K562 (cell line): ENCODE data around the gene CD22. TPM values are rescaled to one million over a fixed set of nuclear protein-coding genes. Genes with fewer than 3 reads are reported as not detected.
"Not testable (repeated sequence)": the region's sequence is repeated elsewhere in the genome, so short reads cannot be mapped to it uniquely, and the experiment has no call there.

Source experiments
- ATAC-seq: fragments of 200-7000 bp; cut with Tn5 transposase; 3 replicates; pipeline ENCODE4 v1.9.1; 2020; ENCODE audit warnings: moderate library complexity
- BruUV-seq: library from RNA; stranded (reverse); fragments of 400-500 nt; replicated peaks from 2 replicates; lab custom pipeline; 2021; lab: Mats Ljungman, UMichigan
- CTCF ChIA-PET: fragments of 300-600 bp; formaldehyde crosslinking; extraction: SDS; loops from one replicate; lab custom pipeline; 2021; ENCODE audit warnings: low intra/inter-chr PET ratio; lab: Yijun Ruan, JAX
- POLR2A ChIA-PET: fragments of 300-600, 350-650 bp; sonication (Branson Sonifier 250); formaldehyde crosslinking; extraction: SDS; loops from one replicate; lab custom pipeline; 2021; ENCODE audit warnings: antibody characterized with exemption, inconsistent platforms; lab: Yijun Ruan, JAX
- DNase-seq, 4 experiments: peaks; one replicate each; pipeline versions ENCODE4 v3.0.0 to v3.0.0-alpha.2; 2011 to 2018; ENCODE audit warnings: low spot score in 3 of 4, mixed read lengths in 3 of 4; ENCODE audit errors: extremely low read depth in 1 of 4
- FAIRE-seq: peaks from 2 replicates; lab custom pipeline; 2011; peaks lifted over from hg19 to GRCh38; lab: Jason Lieb, UNC
- H2AFZ ChIP-seq: 2 replicates; pipeline ENCODE4 v1.6.0; 2011; ENCODE audit warnings: low read depth, low read length, control low read depth, inconsistent platforms
- H3K27ac ChIP-seq: fragments of 200-600 bp; 3 replicates; pipeline ENCODE4 v1.8.0; 2011; ENCODE audit warnings: low read depth, mild to moderate bottlenecking, control low read depth, inconsistent platforms, low read length, moderate library complexity, mixed read lengths; ENCODE audit errors: extremely low read depth
- H3K27me3 ChIP-seq, 2 experiments: fragments of 300-600 bp in 1 of 2; 2 replicates in 1 of 2; 3 replicates in 1 of 2; pipeline versions ENCODE4 v1.6.0 to v1.8.0; 2011; ENCODE audit warnings: inconsistent platforms in 2 of 2, low read length in 2 of 2, mild to moderate bottlenecking in 1 of 2, mixed read lengths in 1 of 2, moderate library complexity in 1 of 2; ENCODE audit not compliant: control insufficient read depth in 2 of 2, insufficient read depth in 2 of 2
- H3K36me3 ChIP-seq: fragments of 300-600 bp; 3 replicates; pipeline ENCODE4 v1.8.0; 2011; ENCODE audit warnings: mild to moderate bottlenecking, low read length, inconsistent platforms; ENCODE audit not compliant: control insufficient read depth, insufficient read depth
- H3K4me1 ChIP-seq, 2 experiments: fragments of 200-600 bp in 1 of 2; replicated peaks in 1 of 2; 2 replicates in 1 of 2; 3 replicates in 1 of 2; pipeline versions ENCODE4 v1.5.1 to v1.8.0; 2011; ENCODE audit warnings: inconsistent platforms in 2 of 2, low read length in 2 of 2, mild to moderate bottlenecking in 1 of 2, mixed read lengths in 1 of 2, moderate library complexity in 1 of 2; ENCODE audit not compliant: control insufficient read depth in 2 of 2, insufficient read depth in 2 of 2
- H3K4me2 ChIP-seq: 2 replicates; pipeline ENCODE4 v1.6.1; 2011; ENCODE audit warnings: low read length, control low read depth, inconsistent platforms, mixed read lengths; ENCODE audit not compliant: insufficient read depth
- H3K4me3 ChIP-seq: fragments of 200-600 bp; sonication (generic), shearing (Covaris generic); 2 replicates; pipeline ENCODE4 v1.5.1; 2016; ENCODE audit warnings: control low read depth, inconsistent platforms
- H3K79me2 ChIP-seq: fragments of 200-600 bp; 3 replicates; pipeline ENCODE4 v1.8.0; 2011; ENCODE audit warnings: low read length, inconsistent platforms; ENCODE audit not compliant: control insufficient read depth, insufficient read depth
- H3K9ac ChIP-seq, 2 experiments: 2 replicates each; pipeline versions ENCODE4 v1.6.0 to v1.6.1; 2011; ENCODE audit warnings: low read depth in 2 of 2, low read length in 2 of 2, control low read depth in 1 of 2, inconsistent platforms in 1 of 2, mild to moderate bottlenecking in 1 of 2, mixed read lengths in 1 of 2; ENCODE audit not compliant: insufficient read depth in 1 of 2
- H3K9me1 ChIP-seq: one replicate; pipeline ENCODE4 v1.6.0; 2011; ENCODE audit warnings: inconsistent platforms, mild to moderate bottlenecking, low read length, moderate library complexity; ENCODE audit not compliant: control insufficient read depth, insufficient read depth
- H3K9me3 ChIP-seq: replicated peaks from 2 replicates; pipeline ENCODE4 v1.5.1; 2011; ENCODE audit warnings: low read depth, low read length, inconsistent platforms; ENCODE audit not compliant: control insufficient read depth, insufficient read depth
- H4K20me1 ChIP-seq: replicated peaks from 2 replicates; pipeline ENCODE4 v1.6.1; 2011; ENCODE audit warnings: low read length, inconsistent platforms, mixed read lengths; ENCODE audit not compliant: control insufficient read depth, insufficient read depth
- CEBPB ChIP-seq: fragments of 450-650 bp; IDR thresholded peaks from 2 replicates; pipeline ENCODE4 v1.6.1; 2016; ENCODE audit warnings: missing genetic modification characterization, missing compliant biosample characterization
- NCOA1 ChIP-seq: fragments of 450-650 bp; IDR thresholded peaks from 2 replicates; pipeline ENCODE4 v1.6.1; 2016; ENCODE audit warnings: low read depth
- WGBS: fragments of 100-300 bp; shearing (Covaris generic); methylation state at CpG from one replicate; pipeline ENCODE4 v1.1.6; 2016; ENCODE audit warnings: low coverage, mixed read lengths; ENCODE audit not compliant: insufficient coverage; ENCODE audit errors: missing lambda C conversion rate; 5-methylcytosine and 5-hydroxymethylcytosine counted together
- in situ Hi-C: fragments of 300-500 bp; cut with MboI; formaldehyde crosslinking; loops from 4 replicates; pipeline ENCODE4 v1.15.0; 2018; ENCODE audit warnings: inconsistent platforms, mixed read lengths
- intact Hi-C: fragments of 100-400 bp; cut with micrococcal nuclease; formaldehyde crosslinking; loops from 2 replicates; pipeline ENCODE4 v1.14.2; 2022
- polyA plus RNA-seq, 8 experiments: library from polyadenylated mRNA; depleted of rRNA in 4 of 8; stranded (reverse) in 5 of 8; unstranded in 3 of 8; fragments of >200 nt; fragmentation: Nextera tagmentation in 2 of 8; fragmentation: Illumina TruSeq in 1 of 8; extraction: Ambion mirVana in 2 of 8; extraction: Trizol in 1 of 8; gene quantifications; 2 replicates each; pipeline versions ENCODE4 v1.2.1 to v1.2.3, GENCODE V29; 2011 to 2014; ENCODE audit warnings: inconsistent platforms in 1 of 8, missing spikeins in 1 of 8
- total RNA-seq, 7 experiments: library from RNA; depleted of rRNA in 6 of 7; stranded (reverse); fragments of >200 nt in 6 of 7; fragmentation: Illumina TruSeq in 2 of 7; extraction: Trizol in 2 of 7; gene quantifications; 2 replicates each; pipeline versions ENCODE4 v1.2.1 to v1.2.3, GENCODE V29; 2011 to 2021; ENCODE audit warnings: low replicate concordance in 1 of 7

The CD22 gene
- total and polyA plus RNA-seq, 9 of the 15 experiments (the other 6 are each of a cell fraction or from before 2014, with no cell fraction given): 0.29 to 5.0 (median 3.5) TPM

DNA sequence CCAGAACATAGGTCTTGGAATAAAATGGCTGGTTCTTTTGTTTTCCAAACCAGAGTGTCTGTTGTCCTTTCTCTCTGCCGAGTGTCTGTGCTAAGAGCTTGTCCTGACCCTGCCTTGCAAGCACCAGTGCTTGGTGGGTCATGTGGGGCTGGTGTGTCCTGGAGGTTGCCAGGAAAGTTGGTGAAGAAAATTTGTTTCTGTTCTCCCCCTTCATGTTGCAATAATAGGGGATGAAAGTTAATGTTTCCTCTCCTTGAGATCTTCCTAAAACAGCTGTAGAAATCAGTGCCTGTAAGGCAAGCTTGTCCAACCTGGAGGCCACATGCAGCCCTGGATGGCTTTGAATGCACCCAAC is 43.9 kb upstream of the CD22 start:
- ATAC-seq: no peak

DNA sequence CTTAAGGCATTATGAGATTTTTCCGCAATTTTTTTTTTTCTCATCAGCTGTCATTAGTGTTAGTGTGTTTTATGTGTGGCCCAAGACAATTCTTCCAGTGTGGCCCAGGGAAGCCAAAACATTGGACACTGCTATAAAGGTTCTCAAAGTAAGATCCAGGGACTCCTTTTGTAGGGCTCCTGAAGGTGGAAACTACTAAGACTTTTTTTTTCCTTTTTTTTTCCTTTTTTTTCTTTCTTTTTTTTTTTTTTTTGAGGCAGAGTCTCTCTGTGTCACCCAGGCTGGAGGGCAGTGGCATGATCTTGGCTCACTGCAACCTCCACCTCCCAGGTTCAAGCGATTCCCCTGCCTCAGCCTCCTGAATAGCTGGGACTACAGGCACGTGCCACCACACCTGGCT is 43.5 kb upstream of the CD22 start:
- 24% methylated on average over 2 of the region's 3 CpGs for WGBS
- H3K27ac ChIP-seq, H2AFZ ChIP-seq, DNase-seq, H3K4me3 ChIP-seq, FAIRE-seq, H3K9ac ChIP-seq, H3K79me2 ChIP-seq, H3K36me3 ChIP-seq, H3K9me1 ChIP-seq, H3K27me3 ChIP-seq, H3K9me3 ChIP-seq, ATAC-seq, in situ Hi-C loops, BruUV-seq, H4K20me1 ChIP-seq, H3K4me2 ChIP-seq, intact Hi-C loops: not testable (repeated sequence)
- peaks cover 16 to 27% of the 10 kb centered on the region in 2 experiments; a peak in 4 of 5 replicates for H3K4me1 ChIP-seq
- ChIA-PET CTCF (interaction anchor here (0.6 kb wide), 2 partner anchors 11 to 175 kb away, joined by 3 to 7 read pairs; no protein-coding TSS in a partner anchor), POLR2A (interaction anchor here (0.8 to 1.1 kb wide), 3 partner anchors 23 to 42 kb away, joined by 3 to 4 read pairs (median 3); no protein-coding TSS in a partner anchor)

More for the DNA sequence above, 43.9 kb upstream of the CD22 start:
- no peak for FAIRE-seq
- no peak overlapping the region for H3K27ac ChIP-seq
- no peaks in the 10 kb centered on the region for H3K9me1 ChIP-seq
- POLR2A ChIA-PET: interaction anchor here (0.8 to 1.1 kb wide), 3 partner anchors 23 to 42 kb away, joined by 3 to 4 read pairs (median 3); no protein-coding TSS in a partner anchor
- H3K9ac ChIP-seq: no peak overlapping the region; a peak in 1 of 4 replicates
- H3K9me3 ChIP-seq: no peaks in the 10 kb centered on the region
- 0 out of 2 replicates have a peak overlapping the region, but pooled peaks have one; percentile 53 for H2AFZ ChIP-seq
- intact Hi-C loops: no loop called here
- H3K79me2 ChIP-seq: no peaks in the 10 kb centered on the region
- TF ChIP-seq NCOA1 (no peak), CEBPB (tag) (peak; percentile 49; the same call in 1 of the 2 replicates)
- TF ChIP-seq, all 486 proteins: peak for 1
- no peaks in the 10 kb centered on the region for H3K27me3 ChIP-seq
- DNase-seq: no peak
- in situ Hi-C loops: no loop called here
- H3K4me2 ChIP-seq: no peak overlapping the region
- BruUV-seq: no TSS peak
- no peaks in the 10 kb centered on the region for H3K36me3 ChIP-seq
- H3K4me3 ChIP-seq: no peak overlapping the region
- WGBS: 8% methylated on average over 1 of the region's 1 CpG
- H3K4me1 ChIP-seq: peaks cover 16 to 25% of the 10 kb centered on the region in 2 experiments; a peak in 4 of 5 replicates
- CTCF ChIA-PET: interaction anchor here (0.6 kb wide), 1 partner anchor 10 kb away, joined by 7 read pairs; no protein-coding TSS in a partner anchor
- no peaks in the 10 kb centered on the region; the same call in 1 of the 2 replicates for H4K20me1 ChIP-seq
